Endothelial cell (in vitro differentiated cells): Measurements from ENCODE around the gene UNK. TPM values are rescaled to one million over a fixed set of nuclear protein-coding genes. Genes with fewer than 3 reads are reported as not detected.
"Not testable (repeated sequence)": the region's sequence is repeated elsewhere in the genome, so short reads cannot be mapped to it uniquely, and the experiment has no call there.

Source experiments
- DNase-seq: peaks from one replicate; pipeline ENCODE4 v3.0.0; 2021; ENCODE audit warnings: low spot score
- H3K27ac Mint-ChIP-seq: one replicate; pipeline ENCODE4 v1.8.0; 2021; ENCODE audit warnings: mixed read lengths, inconsistent platforms; ENCODE audit not compliant: unreplicated experiment
- H3K27me3 Mint-ChIP-seq: one replicate; pipeline ENCODE4 v1.8.0; 2021; ENCODE audit warnings: mild to moderate bottlenecking, moderate library complexity, mixed read lengths, inconsistent platforms; ENCODE audit not compliant: unreplicated experiment
- H3K36me3 Mint-ChIP-seq: one replicate; pipeline ENCODE4 v1.8.0; 2021; ENCODE audit warnings: mild to moderate bottlenecking, low read depth, mixed read lengths, inconsistent platforms; ENCODE audit not compliant: unreplicated experiment
- H3K4me1 Mint-ChIP-seq: one replicate; pipeline ENCODE4 v1.8.0; 2021; ENCODE audit warnings: mild to moderate bottlenecking, mixed read lengths, inconsistent platforms; ENCODE audit not compliant: unreplicated experiment
- H3K4me3 Mint-ChIP-seq: one replicate; pipeline ENCODE4 v1.8.0; 2021; ENCODE audit warnings: mild to moderate bottlenecking, mixed read lengths, inconsistent platforms; ENCODE audit not compliant: unreplicated experiment
- H3K9me3 Mint-ChIP-seq: one replicate; pipeline ENCODE4 v1.8.0; 2021; ENCODE audit warnings: mixed read lengths, inconsistent platforms; ENCODE audit not compliant: unreplicated experiment
- total RNA-seq: library from RNA; stranded (reverse); fragmentation: NEBNext Ultra II Directional; extraction: Animal tissue kit (Norgen Biotek cat#: 25700); gene quantifications from one replicate; pipeline ENCODE4 v1.2.1, GENCODE V29; 2021; ENCODE audit not compliant: unreplicated experiment
- TF ChIP-seq, protein P1 (sequence below): fragments of 200-600 bp; sonication (generic); IDR thresholded peaks from one replicate; pipeline ENCODE4 v1.5.0; 2021; ENCODE audit warnings: antibody characterized with exemption; ENCODE audit not compliant: unreplicated experiment

Gene UNK
- total RNA-seq, 1 donor from 2014 or later: 28.8 TPM

DNA sequence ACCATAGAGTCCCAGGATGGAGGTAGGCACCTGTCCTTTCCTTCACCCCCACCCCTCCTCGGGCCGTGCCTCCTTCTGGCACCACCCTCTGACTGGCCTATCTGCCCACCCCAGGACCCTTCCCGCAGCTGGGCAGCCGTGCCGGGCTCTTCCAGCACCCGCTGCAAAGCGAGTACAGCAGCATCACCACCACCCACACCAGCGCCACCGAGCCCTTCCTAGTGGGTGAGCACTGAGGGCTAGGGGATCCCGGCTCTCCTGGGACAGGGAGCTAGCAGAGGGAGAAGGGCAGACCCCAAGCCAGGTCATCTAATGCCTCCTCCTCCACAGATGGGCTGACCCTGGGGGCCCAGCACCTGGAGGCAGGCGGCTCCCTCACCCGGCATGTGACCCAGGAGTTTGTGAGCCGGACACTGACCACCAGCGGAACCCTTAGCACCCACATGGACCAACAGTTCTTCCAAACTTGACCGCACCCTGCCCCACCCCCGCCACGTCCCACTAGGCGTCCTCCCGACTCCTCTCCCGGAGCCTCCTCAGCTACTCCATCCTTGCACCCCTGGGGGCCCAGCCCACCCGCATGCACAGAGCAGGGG, 27.4 kb upstream of the UNK start:
- Mint-ChIP-seq H3K4me1 (peaks cover 9% of the 10 kb centered on the region), H3K27ac (no peak overlapping the region), H3K9me3 (no peaks in the 10 kb centered on the region), H3K27me3 (peaks cover 8% of the 10 kb centered on the region), H3K36me3 (peaks cover 3% of the 10 kb centered on the region), H3K4me3 (no peak overlapping the region)
- TF ChIP-seq, protein P1, sequence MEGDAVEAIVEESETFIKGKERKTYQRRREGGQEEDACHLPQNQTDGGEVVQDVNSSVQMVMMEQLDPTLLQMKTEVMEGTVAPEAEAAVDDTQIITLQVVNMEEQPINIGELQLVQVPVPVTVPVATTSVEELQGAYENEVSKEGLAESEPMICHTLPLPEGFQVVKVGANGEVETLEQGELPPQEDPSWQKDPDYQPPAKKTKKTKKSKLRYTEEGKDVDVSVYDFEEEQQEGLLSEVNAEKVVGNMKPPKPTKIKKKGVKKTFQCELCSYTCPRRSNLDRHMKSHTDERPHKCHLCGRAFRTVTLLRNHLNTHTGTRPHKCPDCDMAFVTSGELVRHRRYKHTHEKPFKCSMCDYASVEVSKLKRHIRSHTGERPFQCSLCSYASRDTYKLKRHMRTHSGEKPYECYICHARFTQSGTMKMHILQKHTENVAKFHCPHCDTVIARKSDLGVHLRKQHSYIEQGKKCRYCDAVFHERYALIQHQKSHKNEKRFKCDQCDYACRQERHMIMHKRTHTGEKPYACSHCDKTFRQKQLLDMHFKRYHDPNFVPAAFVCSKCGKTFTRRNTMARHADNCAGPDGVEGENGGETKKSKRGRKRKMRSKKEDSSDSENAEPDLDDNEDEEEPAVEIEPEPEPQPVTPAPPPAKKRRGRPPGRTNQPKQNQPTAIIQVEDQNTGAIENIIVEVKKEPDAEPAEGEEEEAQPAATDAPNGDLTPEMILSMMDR: no peak
- no peak for DNase-seq

DNA sequence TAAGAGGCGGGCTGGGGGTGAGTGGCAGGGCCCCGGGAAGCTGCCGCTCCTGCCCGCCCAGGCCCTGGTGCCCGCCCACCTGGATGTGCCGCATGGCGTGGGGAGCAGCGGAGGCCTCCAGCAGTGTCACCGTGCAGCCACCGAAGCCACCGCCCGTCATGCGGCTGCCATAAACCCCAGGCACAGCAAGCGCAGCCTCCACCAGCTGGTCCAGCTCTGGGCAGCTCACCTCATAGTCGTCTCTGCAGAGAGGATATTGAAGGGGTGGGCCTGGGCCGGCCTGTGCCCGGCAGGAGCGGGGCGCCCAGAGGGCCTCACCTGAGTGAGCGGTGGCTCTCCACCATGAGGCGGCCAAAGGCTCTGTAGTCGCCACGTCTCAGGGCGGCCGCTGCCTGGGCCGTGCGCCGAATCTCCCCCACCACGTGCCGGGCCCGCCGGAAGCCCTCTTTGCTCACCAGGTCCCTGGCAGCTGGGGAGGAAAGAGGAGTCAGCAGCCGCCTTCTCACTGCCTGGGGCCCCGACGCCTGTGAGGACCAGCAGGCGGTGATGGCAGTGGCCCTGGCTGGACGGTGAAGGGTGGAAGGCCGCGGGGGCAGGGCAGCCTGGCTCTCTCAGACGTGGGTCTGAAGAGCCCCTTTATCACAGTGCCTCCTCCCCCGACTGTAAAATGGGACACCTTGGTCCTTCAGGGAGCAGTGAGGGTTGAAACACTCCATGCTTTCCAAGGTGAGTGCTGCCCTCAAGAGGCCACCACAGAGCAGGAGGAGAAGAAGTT, 26.3 kb upstream of the UNK start:
- H3K4me3 Mint-ChIP-seq: no peak overlapping the region
- no peak for DNase-seq
- TF ChIP-seq, protein P1: no peak
- no peak overlapping the region for H3K27ac Mint-ChIP-seq
- H3K27me3 Mint-ChIP-seq: peaks cover 8% of the 10 kb centered on the region
- H3K9me3 Mint-ChIP-seq: no peaks in the 10 kb centered on the region
- peaks cover 9% of the 10 kb centered on the region for H3K4me1 Mint-ChIP-seq
- peaks cover 3% of the 10 kb centered on the region for H3K36me3 Mint-ChIP-seq

DNA sequence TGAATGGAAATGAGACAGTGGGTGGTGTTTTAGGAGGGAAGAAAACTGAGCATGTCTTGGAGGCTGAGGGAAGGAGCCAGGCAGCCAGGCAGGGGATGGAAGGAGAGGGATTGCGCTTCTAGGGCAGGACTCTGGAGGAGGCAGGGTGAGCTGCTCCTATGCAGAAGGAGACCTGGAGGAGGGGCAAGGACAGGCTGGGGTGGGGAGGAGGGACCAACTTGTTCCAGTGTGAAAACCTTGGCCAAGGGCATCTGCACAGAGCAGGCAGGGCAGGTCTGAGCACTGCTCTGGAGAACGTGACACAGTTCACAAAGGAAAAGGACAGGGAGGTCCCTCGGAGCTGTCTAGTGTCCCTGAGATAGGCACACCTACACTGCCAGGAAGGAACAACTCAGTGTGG, 25.1 kb upstream of the UNK start:
- Mint-ChIP-seq H3K27me3 (peaks cover 8% of the 10 kb centered on the region), H3K4me3 (peak overlapping the region; percentile 62), H3K4me1 (peaks cover 9% of the 10 kb centered on the region), H3K36me3 (peaks cover 3% of the 10 kb centered on the region), H3K27ac (no peak overlapping the region), H3K9me3 (no peaks in the 10 kb centered on the region)
- TF ChIP-seq, protein P1: no peak
- no peak for DNase-seq

DNA sequence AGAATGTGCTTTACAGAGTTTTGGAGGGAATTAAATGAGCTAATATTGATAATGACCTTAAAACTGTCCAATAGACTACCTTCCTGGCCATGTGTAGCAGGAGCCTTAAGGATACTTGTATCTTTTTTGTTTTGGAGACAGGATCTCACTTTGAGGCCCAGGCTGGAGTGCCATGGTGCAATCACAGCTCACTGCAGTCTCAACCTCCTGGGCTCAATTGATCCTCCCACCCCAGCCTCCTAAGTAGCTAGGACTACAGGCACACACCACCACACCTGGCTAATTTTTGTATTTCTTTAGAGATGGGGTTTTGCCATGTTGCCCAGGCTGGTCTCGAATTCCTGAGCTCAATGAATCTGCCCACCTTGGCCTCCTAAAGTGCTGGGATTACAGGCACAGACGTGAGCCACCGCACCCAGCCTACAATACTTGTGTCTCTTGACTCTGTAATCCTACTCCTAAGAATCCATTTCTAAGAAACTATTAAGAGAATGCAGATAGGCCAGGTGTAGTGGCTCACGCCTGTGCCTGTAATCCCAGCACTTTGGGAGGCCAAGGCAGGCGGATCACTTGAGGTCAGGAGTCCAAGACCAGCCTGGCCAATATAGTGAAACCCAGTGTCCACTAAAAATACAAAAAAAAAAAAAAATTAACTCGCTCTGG, 24.5 kb upstream of the UNK start:
- not testable (repeated sequence) for DNase-seq, H3K4me1 Mint-ChIP-seq, H3K9me3 Mint-ChIP-seq, H3K27me3 Mint-ChIP-seq, H3K4me3 Mint-ChIP-seq, H3K27ac Mint-ChIP-seq, H3K36me3 Mint-ChIP-seq

DNA sequence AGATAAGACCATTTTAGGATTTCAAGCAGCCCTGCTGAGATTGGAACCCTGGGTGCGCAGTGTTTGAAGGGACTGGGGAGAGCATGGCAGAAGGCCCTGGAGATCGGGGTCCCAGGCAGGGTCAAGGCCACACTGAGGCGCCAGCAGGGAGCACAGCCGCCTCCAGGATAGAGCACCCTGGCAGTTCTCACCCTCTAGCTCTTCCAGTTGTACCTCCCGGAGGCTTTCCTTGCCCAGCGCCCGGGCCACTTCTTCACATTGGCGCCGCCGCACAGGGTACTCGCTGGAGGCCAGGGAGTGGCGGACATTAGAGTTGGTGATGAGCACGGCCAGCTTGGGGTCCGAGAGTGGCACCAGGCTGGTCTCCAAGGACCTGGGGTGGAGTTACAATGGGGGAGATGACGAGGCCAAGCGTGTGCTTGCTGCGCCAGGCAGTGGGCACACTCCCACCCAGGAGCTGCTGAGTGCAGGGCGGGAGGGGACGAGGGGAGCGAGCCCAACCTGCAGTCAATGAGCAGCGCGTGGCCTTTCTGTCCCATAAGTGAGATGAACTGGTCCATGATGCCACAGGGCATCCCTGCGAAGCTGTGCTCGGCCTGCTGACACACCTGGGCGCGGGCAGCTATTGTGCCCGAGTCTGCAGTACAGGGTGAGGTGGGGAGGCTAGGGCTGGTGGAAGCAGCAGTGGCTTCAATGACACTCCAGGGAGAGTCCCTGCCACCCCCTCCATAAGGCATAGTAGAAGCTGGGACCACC, 21.9 kb upstream of the UNK start:
- TF ChIP-seq, protein P1: no peak
- no peak overlapping the region for H3K4me3 Mint-ChIP-seq
- no peak for DNase-seq
- H3K36me3 Mint-ChIP-seq: no peaks in the 10 kb centered on the region
- H3K9me3 Mint-ChIP-seq: no peaks in the 10 kb centered on the region
- H3K27me3 Mint-ChIP-seq: peaks cover 9% of the 10 kb centered on the region
- no peaks in the 10 kb centered on the region for H3K4me1 Mint-ChIP-seq
- H3K27ac Mint-ChIP-seq: peak overlapping the region; percentile 72
